ENCODE data around the gene HMG20A. TPM values are rescaled to one million over a fixed set of nuclear protein-coding genes. Genes with fewer than 3 reads are reported as not detected.
A peak's percentile ranks its signal among the peaks of the same experiment; 100 is the strongest.

HMG20A gene
- total RNA-seq, 1 experiment from 2014 or later = 62.2 TPM

DNA sequence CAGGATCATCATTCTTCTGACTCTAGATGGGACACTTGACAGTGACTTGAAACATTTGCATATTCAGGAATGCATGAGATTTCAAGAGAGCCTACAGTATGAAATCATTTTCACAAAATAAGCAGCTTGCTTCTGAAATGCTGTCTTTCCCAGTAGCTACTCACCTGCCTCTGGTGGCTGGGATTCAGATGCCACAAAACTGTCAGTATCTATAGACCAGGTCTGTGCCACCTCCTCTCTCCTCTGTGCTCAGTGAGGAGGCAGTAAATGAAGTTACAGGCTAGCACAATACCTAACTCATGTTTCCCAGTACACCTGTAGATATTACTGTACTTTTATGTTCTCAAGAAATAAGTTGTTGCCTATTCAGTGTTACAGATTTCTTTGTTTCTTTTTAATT is 64.3 kb downstream of the HMG20A start (continued):
- TF ChIP-seq STAT6 (CRISPR knock-in tag; conservative IDR thresholded peaks at IDR 0.05; ENCODE audit: low read depth) = no peak
- no peak for TF ChIP-seq CTCF (IDR thresholded peaks at IDR 0.05)
- TF ChIP-seq NR3C1 (CRISPR knock-in tag; conservative IDR thresholded peaks at IDR 0.05; ENCODE audit: low read depth) = no peak
- no peak for TF ChIP-seq NR2C2 (CRISPR knock-in tag; IDR thresholded peaks at IDR 0.05)
- TF ChIP-seq, protein P1, sequence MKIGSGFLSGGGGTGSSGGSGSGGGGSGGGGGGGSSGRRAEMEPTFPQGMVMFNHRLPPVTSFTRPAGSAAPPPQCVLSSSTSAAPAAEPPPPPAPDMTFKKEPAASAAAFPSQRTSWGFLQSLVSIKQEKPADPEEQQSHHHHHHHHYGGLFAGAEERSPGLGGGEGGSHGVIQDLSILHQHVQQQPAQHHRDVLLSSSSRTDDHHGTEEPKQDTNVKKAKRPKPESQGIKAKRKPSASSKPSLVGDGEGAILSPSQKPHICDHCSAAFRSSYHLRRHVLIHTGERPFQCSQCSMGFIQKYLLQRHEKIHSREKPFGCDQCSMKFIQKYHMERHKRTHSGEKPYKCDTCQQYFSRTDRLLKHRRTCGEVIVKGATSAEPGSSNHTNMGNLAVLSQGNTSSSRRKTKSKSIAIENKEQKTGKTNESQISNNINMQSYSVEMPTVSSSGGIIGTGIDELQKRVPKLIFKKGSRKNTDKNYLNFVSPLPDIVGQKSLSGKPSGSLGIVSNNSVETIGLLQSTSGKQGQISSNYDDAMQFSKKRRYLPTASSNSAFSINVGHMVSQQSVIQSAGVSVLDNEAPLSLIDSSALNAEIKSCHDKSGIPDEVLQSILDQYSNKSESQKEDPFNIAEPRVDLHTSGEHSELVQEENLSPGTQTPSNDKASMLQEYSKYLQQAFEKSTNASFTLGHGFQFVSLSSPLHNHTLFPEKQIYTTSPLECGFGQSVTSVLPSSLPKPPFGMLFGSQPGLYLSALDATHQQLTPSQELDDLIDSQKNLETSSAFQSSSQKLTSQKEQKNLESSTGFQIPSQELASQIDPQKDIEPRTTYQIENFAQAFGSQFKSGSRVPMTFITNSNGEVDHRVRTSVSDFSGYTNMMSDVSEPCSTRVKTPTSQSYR (CRISPR knock-in tag; IDR thresholded peaks at IDR 0.05) = no peak
- no peak for TF ChIP-seq CREM (CRISPR knock-in tag; IDR thresholded peaks at IDR 0.05)
- TF ChIP-seq, protein P2, sequence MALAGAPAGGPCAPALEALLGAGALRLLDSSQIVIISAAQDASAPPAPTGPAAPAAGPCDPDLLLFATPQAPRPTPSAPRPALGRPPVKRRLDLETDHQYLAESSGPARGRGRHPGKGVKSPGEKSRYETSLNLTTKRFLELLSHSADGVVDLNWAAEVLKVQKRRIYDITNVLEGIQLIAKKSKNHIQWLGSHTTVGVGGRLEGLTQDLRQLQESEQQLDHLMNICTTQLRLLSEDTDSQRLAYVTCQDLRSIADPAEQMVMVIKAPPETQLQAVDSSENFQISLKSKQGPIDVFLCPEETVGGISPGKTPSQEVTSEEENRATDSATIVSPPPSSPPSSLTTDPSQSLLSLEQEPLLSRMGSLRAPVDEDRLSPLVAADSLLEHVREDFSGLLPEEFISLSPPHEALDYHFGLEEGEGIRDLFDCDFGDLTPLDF (CRISPR knock-in tag; IDR thresholded peaks at IDR 0.05) = no peak
- no peak for TF ChIP-seq ZNF532 (CRISPR knock-in tag; IDR thresholded peaks at IDR 0.05; ENCODE audit: borderline replicate concordance)

- no peaks in the 10 kb centered on the region for H3K9me3 Mint-ChIP-seq
- H3K36me3 Mint-ChIP-seq = peaks cover 20% of the 10 kb centered on the region
- H3K4me3 Mint-ChIP-seq = no peak overlapping the region
- ChIA-PET POLR2A (interaction anchor here (0.8 kb wide), 1 partner anchor 12 kb away, joined by 3 read pairs; no protein-coding TSS in a partner anchor), CTCF (interaction anchor here (1.2 to 1.9 kb wide), 3 partner anchors 10 to 367 kb away, joined by 3 to 12 read pairs (median 11); no protein-coding TSS in a partner anchor)
- no peaks in the 10 kb centered on the region for H3K27me3 Mint-ChIP-seq (ENCODE audit: low read depth)
- peak overlapping the region; percentile 95 for H3K27ac Mint-ChIP-seq
- H3K4me1 Mint-ChIP-seq = peaks cover 77% of the 10 kb centered on the region
- DNase-seq (ENCODE audit: low spot score) (no peak), ATAC-seq (no peak)
- TF ChIP-seq SOX15 (CRISPR knock-in tag; IDR thresholded peaks at IDR 0.05) (no peak), ESRRA (CRISPR knock-in tag; IDR thresholded peaks at IDR 0.05; ENCODE audit: borderline replicate concordance) (no peak), CDX4 (CRISPR knock-in tag; IDR thresholded peaks at IDR 0.05; ENCODE audit: borderline replicate concordance) (no peak), AFF4 (CRISPR knock-in tag; IDR thresholded peaks at IDR 0.05; ENCODE audit: borderline replicate concordance) (no peak), ZNF423 (CRISPR knock-in tag; IDR thresholded peaks at IDR 0.05) (no peak), TEAD1 (CRISPR knock-in tag; IDR thresholded peaks at IDR 0.05) (no peak), MXD4 (CRISPR knock-in tag; IDR thresholded peaks at IDR 0.05; ENCODE audit: borderline replicate concordance) (no peak)
Measured at GRCh38 chr15:77486542-77487468, 66.1 kb downstream of the HMG20A start.

Measured in WTC11 (cell line).